ENCODE measurements around the gene C19orf47.
"Not testable (repeated sequence)": the region's sequence is repeated elsewhere in the genome, so short reads cannot be mapped to it uniquely, and the experiment has no call there.

Gene C19orf47

GRCh38 chr19:40341601-40342482 is 6.4 kb downstream of the C19orf47 start:
- Mint-ChIP-seq H3K4me1 (ENCODE audit: low read depth) (peaks cover 3% of the 10 kb centered on the region), H3K36me3 (ENCODE audit: low read depth) (peaks cover 25% of the 10 kb centered on the region), H3K27me3 (no peaks in the 10 kb centered on the region), H3K27ac (no peak overlapping the region), H3K4me3 (no peak overlapping the region), H3K9me3 (no peaks in the 10 kb centered on the region)

DNA sequence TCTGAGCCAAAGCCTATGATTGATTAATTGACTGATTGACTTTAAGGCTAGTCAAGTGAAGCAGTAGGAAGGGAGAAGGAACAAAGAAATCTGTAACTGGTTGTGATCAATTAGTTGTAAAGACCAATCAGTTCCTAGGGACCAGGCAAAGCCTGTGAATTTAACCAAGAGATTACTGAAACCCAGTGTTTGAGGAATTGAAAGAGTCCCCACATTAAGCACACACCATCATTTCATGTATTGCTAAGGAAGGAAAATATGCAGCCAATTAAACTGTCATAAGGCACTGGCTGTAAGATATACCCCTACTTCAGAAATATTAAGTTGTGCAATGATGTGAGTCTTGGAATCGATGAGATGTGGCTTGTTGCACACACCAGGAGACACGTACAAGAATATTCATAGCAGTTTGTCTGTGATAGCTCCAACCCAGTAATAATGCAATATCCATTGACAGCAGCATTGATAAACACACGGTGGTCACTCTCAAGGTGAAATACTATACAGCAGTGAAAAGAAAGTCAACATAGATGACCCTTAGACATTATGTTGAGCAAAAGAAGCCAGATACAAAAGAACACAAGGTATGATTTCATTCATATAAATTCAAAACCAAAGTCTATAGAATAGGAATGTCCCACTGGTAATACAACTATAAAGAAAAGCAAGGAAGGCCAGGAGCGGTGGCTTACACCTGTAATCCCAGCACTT is 9.0 kb downstream of the C19orf47 start:
- no peak overlapping the region for H3K27ac Mint-ChIP-seq
- no peaks in the 10 kb centered on the region for H3K27me3 Mint-ChIP-seq
- no peaks in the 10 kb centered on the region for H3K4me1 Mint-ChIP-seq (ENCODE audit: low read depth)
- peaks cover 26% of the 10 kb centered on the region for H3K36me3 Mint-ChIP-seq (ENCODE audit: low read depth)
- H3K4me3 Mint-ChIP-seq, result no peak overlapping the region
- H3K9me3 Mint-ChIP-seq, result no peaks in the 10 kb centered on the region

- Mint-ChIP-seq H3K9me3 (no peaks in the 10 kb centered on the region), H3K4me3 (no peak overlapping the region), H3K4me1 (ENCODE audit: low read depth) (no peaks in the 10 kb centered on the region), H3K27me3 (no peaks in the 10 kb centered on the region), H3K36me3 (ENCODE audit: low read depth) (peaks cover 41% of the 10 kb centered on the region), H3K27ac (no peak overlapping the region)
Observed at GRCh38 chr19:40337594-40337993, 10.6 kb downstream of the C19orf47 start.

DNA sequence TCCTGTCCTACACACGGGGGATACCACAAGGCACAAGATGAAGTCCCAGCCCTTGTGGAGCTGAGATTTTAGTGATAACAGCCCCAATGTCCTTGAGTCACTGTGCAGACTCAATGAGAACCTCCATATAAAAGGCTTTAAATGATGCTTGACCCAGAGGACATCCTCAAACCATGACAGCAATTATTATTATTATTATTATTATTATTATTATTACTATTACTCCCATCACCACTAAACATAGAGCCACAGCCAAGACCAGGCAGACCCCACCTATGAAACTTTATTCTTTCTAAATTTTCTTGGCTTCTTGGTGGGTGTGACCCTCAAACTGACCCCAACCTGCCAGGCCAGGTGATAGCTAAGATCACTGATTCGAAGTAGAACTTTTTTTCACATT is 11.1 kb downstream of the C19orf47 start:
- no peaks in the 10 kb centered on the region for H3K27me3 Mint-ChIP-seq
- no peaks in the 10 kb centered on the region for H3K9me3 Mint-ChIP-seq
- H3K36me3 Mint-ChIP-seq (ENCODE audit: low read depth), result peaks cover 44% of the 10 kb centered on the region

GRCh38 chr19:40336601-40336900 is 11.6 kb downstream of the C19orf47 start:
- Mint-ChIP-seq H3K4me1 (ENCODE audit: low read depth) (no peaks in the 10 kb centered on the region), H3K9me3 (no peaks in the 10 kb centered on the region), H3K27me3 (no peaks in the 10 kb centered on the region), H3K36me3 (ENCODE audit: low read depth) (peaks cover 48% of the 10 kb centered on the region), H3K27ac (no peak overlapping the region), H3K4me3 (no peak overlapping the region)

More for the DNA sequence above, 11.1 kb downstream of the C19orf47 start:
- no peak overlapping the region for H3K27ac Mint-ChIP-seq
- H3K4me1 Mint-ChIP-seq (ENCODE audit: low read depth), result no peaks in the 10 kb centered on the region
- H3K4me3 Mint-ChIP-seq, result no peak overlapping the region

- Mint-ChIP-seq H3K4me1 (ENCODE audit: low read depth) (no peaks in the 10 kb centered on the region), H3K36me3 (ENCODE audit: low read depth) (peaks cover 51% of the 10 kb centered on the region), H3K27me3 (no peaks in the 10 kb centered on the region), H3K4me3 (no peak overlapping the region), H3K27ac (no peak overlapping the region), H3K9me3 (no peaks in the 10 kb centered on the region)
Observed at GRCh38 chr19:40335855-40336600, 12.2 kb downstream of the C19orf47 start.

- Mint-ChIP-seq H3K4me1 (ENCODE audit: low read depth) (no peaks in the 10 kb centered on the region), H3K9me3 (no peaks in the 10 kb centered on the region), H3K27me3 (no peaks in the 10 kb centered on the region), H3K27ac (no peak overlapping the region), H3K36me3 (ENCODE audit: low read depth) (peaks cover 49% of the 10 kb centered on the region), H3K4me3 (no peak overlapping the region)
Observed at GRCh38 chr19:40335101-40335500, 13.1 kb downstream of the C19orf47 start.

- not testable (repeated sequence) for H3K4me3 Mint-ChIP-seq; H3K27ac Mint-ChIP-seq; H3K9me3 Mint-ChIP-seq; H3K4me1 Mint-ChIP-seq (ENCODE audit: low read depth); H3K27me3 Mint-ChIP-seq
- peaks cover 46% of the 10 kb centered on the region for H3K36me3 Mint-ChIP-seq (ENCODE audit: low read depth)
Observed at GRCh38 chr19:40333083-40333482, 15.1 kb downstream of the C19orf47 start.

- H3K4me1 Mint-ChIP-seq (ENCODE audit: low read depth), result no peaks in the 10 kb centered on the region
- H3K27me3 Mint-ChIP-seq, result no peaks in the 10 kb centered on the region
- no peak overlapping the region for H3K4me3 Mint-ChIP-seq
- no peak overlapping the region for H3K27ac Mint-ChIP-seq
- H3K36me3 Mint-ChIP-seq (ENCODE audit: low read depth), result peaks cover 47% of the 10 kb centered on the region
- no peaks in the 10 kb centered on the region for H3K9me3 Mint-ChIP-seq
Observed at GRCh38 chr19:40332669-40333068, 15.5 kb downstream of the C19orf47 start.

DNA sequence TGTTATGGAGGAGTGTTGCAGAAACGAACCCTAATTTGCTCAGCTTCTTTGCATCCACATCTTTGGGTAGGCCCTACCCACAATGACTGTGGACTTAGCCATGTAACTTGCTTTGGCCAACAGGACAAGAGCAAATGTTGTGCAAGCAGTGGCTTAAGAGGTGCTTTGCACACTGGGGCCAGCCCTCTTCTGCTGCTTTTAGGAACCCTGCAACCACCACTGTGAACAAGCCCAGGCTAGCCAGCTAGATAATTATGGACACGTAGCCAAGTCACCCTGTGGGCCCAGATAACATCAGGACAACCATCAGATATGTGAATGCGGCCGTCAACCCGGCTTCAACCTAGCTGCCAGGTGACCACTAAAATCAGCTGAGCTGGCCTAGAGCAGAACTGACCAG is 17.1 kb downstream of the C19orf47 start:
- peaks cover 50% of the 10 kb centered on the region for H3K36me3 Mint-ChIP-seq (ENCODE audit: low read depth)
- no peaks in the 10 kb centered on the region for H3K9me3 Mint-ChIP-seq
- no peaks in the 10 kb centered on the region for H3K27me3 Mint-ChIP-seq
- no peak overlapping the region for H3K4me3 Mint-ChIP-seq
- no peak overlapping the region for H3K27ac Mint-ChIP-seq
- no peaks in the 10 kb centered on the region for H3K4me1 Mint-ChIP-seq (ENCODE audit: low read depth)

GRCh38 chr19:40326201-40326600 is 22.0 kb downstream of the C19orf47 start:
- H3K27ac Mint-ChIP-seq, result no peak overlapping the region
- H3K4me3 Mint-ChIP-seq, result no peak overlapping the region
- H3K27me3 Mint-ChIP-seq, result no peaks in the 10 kb centered on the region
- H3K4me1 Mint-ChIP-seq (ENCODE audit: low read depth), result no peaks in the 10 kb centered on the region
- H3K36me3 Mint-ChIP-seq (ENCODE audit: low read depth), result peaks cover 49% of the 10 kb centered on the region
- no peaks in the 10 kb centered on the region for H3K9me3 Mint-ChIP-seq

- Mint-ChIP-seq H3K27ac (no peak overlapping the region), H3K27me3 (no peaks in the 10 kb centered on the region), H3K4me1 (ENCODE audit: low read depth) (no peaks in the 10 kb centered on the region), H3K9me3 (no peaks in the 10 kb centered on the region), H3K4me3 (no peak overlapping the region), H3K36me3 (ENCODE audit: low read depth) (peaks cover 57% of the 10 kb centered on the region)
Observed at GRCh38 chr19:40323705-40324104, 24.5 kb downstream of the C19orf47 start.

- Mint-ChIP-seq H3K4me1 (ENCODE audit: low read depth) (no peaks in the 10 kb centered on the region), H3K4me3 (no peak overlapping the region), H3K9me3 (no peaks in the 10 kb centered on the region), H3K27me3 (no peaks in the 10 kb centered on the region), H3K27ac (no peak overlapping the region), H3K36me3 (ENCODE audit: low read depth) (peaks cover 60% of the 10 kb centered on the region)
Observed at GRCh38 chr19:40322951-40323615, 25.1 kb downstream of the C19orf47 start.

GRCh38 chr19:40322271-40322610 is 26.0 kb downstream of the C19orf47 start:
- H3K4me1 Mint-ChIP-seq (ENCODE audit: low read depth), result no peaks in the 10 kb centered on the region
- peaks cover 54% of the 10 kb centered on the region for H3K36me3 Mint-ChIP-seq (ENCODE audit: low read depth)
- H3K27me3 Mint-ChIP-seq, result no peaks in the 10 kb centered on the region
- no peak overlapping the region for H3K27ac Mint-ChIP-seq
- no peak overlapping the region for H3K4me3 Mint-ChIP-seq
- H3K9me3 Mint-ChIP-seq, result no peaks in the 10 kb centered on the region
